ENCODE data around the gene ZNF891. TPM values are rescaled to one million over a fixed set of nuclear protein-coding genes. Genes with fewer than 3 reads are reported as not detected.
A peak's percentile ranks its signal among the peaks of the same experiment; 100 is the strongest.

Gene ZNF891
- total and polyA plus RNA-seq, 2 of the 13 experiments (the other 11 are each of a cell fraction or from before 2014, with no cell fraction given), result 1.3 to 2.1 TPM

- TF ChIP-seq NR0B2 (CRISPR knock-in tag; IDR thresholded peaks at IDR 0.05), result no peak
- no peak for TF ChIP-seq HOXA9 (CRISPR knock-in tag; IDR thresholded peaks at IDR 0.05; ENCODE audit: borderline replicate concordance)
- 0 out of 2 replicates have a peak, but pooled peaks have one; percentile 23 for TF ChIP-seq ZBTB7A (CRISPR knock-in tag; IDR thresholded peaks at IDR 0.05)
- TF ChIP-seq MED1 (CRISPR knock-in tag; IDR thresholded peaks at IDR 0.05), result peak; percentile 43
- TF ChIP-seq ZNF513 (CRISPR knock-in tag; conservative IDR thresholded peaks at IDR 0.05), result no peak
- TF ChIP-seq ZNF572 (CRISPR knock-in tag; IDR thresholded peaks at IDR 0.05), result peak; percentile 64; the same call in 1 of the 2 replicates
- TF ChIP-seq KLF9 (CRISPR knock-in tag; IDR thresholded peaks at IDR 0.05; ENCODE audit: low read depth), result peak; percentile 64; the same call in 1 of the 2 replicates
- TF ChIP-seq CBFB (CRISPR knock-in tag; IDR thresholded peaks at IDR 0.05), result 0 out of 2 replicates have a peak, but pooled peaks have one; percentile 33
- TF ChIP-seq ZNF234 (CRISPR knock-in tag; conservative IDR thresholded peaks at IDR 0.05), result 0 out of 2 replicates have a peak, but pooled peaks have one; percentile 65
- peak; percentile 85 for TF ChIP-seq ZFY (CRISPR knock-in tag; IDR thresholded peaks at IDR 0.05)
- TF ChIP-seq PHF20 (CRISPR knock-in tag; IDR thresholded peaks at IDR 0.05), result peak; percentile 82
- TF ChIP-seq, protein P1, sequence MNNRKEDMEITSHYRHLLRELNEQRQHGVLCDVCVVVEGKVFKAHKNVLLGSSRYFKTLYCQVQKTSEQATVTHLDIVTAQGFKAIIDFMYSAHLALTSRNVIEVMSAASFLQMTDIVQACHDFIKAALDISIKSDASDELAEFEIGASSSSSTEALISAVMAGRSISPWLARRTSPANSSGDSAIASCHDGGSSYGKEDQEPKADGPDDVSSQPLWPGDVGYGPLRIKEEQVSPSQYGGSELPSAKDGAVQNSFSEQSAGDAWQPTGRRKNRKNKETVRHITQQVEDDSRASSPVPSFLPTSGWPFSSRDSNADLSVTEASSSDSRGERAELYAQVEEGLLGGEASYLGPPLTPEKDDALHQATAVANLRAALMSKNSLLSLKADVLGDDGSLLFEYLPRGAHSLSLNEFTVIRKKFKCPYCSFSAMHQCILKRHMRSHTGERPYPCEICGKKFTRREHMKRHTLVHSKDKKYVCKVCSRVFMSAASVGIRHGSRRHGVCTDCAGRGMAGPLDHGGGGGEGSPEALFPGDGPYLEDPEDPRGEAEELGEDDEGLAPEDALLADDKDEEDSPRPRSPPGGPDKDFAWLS (CRISPR knock-in tag; IDR thresholded peaks at IDR 0.05; ENCODE audit: borderline replicate concordance), result no peak
- no peak for TF ChIP-seq TCF7 (IDR thresholded peaks at IDR 0.05; ENCODE audit: low read depth)
- no peak for TF ChIP-seq HMG20A (CRISPR knock-in tag; IDR thresholded peaks at IDR 0.05; ENCODE audit: borderline replicate concordance)
- TF ChIP-seq, protein P2, sequence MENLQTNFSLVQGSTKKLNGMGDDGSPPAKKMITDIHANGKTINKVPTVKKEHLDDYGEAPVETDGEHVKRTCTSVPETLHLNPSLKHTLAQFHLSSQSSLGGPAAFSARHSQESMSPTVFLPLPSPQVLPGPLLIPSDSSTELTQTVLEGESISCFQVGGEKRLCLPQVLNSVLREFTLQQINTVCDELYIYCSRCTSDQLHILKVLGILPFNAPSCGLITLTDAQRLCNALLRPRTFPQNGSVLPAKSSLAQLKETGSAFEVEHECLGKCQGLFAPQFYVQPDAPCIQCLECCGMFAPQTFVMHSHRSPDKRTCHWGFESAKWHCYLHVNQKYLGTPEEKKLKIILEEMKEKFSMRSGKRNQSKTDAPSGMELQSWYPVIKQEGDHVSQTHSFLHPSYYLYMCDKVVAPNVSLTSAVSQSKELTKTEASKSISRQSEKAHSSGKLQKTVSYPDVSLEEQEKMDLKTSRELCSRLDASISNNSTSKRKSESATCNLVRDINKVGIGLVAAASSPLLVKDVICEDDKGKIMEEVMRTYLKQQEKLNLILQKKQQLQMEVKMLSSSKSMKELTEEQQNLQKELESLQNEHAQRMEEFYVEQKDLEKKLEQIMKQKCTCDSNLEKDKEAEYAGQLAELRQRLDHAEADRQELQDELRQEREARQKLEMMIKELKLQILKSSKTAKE (CRISPR knock-in tag; IDR thresholded peaks at IDR 0.05; ENCODE audit: borderline replicate concordance), result no peak
- peak; percentile 58 for TF ChIP-seq XRCC5 (optimal IDR thresholded peaks at IDR 0.05; ENCODE audit: low read length)
- no peak for TF ChIP-seq NBN (conservative IDR thresholded peaks at IDR 0.05)
- TF ChIP-seq ZNF224 (CRISPR knock-in tag; IDR thresholded peaks at IDR 0.05), result 0 out of 2 replicates have a peak, but pooled peaks have one; percentile 74
- 0 out of 2 replicates have a peak, but pooled peaks have one; percentile 34 for TF ChIP-seq PITX1 (CRISPR knock-in tag; IDR thresholded peaks at IDR 0.05)
- TF ChIP-seq, protein P3, sequence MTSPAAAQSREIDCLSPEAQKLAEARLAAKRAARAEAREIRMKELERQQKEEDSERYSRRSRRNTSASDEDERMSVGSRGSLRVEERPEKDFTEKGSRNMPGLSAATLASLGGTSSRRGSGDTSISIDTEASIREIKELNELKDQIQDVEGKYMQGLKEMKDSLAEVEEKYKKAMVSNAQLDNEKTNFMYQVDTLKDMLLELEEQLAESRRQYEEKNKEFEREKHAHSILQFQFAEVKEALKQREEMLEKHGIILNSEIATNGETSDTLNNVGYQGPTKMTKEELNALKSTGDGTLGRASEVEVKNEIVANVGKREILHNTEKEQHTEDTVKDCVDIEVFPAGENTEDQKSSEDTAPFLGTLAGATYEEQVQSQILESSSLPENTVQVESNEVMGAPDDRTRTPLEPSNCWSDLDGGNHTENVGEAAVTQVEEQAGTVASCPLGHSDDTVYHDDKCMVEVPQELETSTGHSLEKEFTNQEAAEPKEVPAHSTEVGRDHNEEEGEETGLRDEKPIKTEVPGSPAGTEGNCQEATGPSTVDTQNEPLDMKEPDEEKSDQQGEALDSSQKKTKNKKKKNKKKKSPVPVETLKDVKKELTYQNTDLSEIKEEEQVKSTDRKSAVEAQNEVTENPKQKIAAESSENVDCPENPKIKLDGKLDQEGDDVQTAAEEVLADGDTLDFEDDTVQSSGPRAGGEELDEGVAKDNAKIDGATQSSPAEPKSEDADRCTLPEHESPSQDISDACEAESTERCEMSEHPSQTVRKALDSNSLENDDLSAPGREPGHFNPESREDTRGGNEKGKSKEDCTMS (CRISPR knock-in tag; conservative IDR thresholded peaks at IDR 0.05), result no peak
- no peak for TF ChIP-seq SCMH1 (CRISPR knock-in tag; IDR thresholded peaks at IDR 0.05; ENCODE audit: borderline replicate concordance)
- TF ChIP-seq ZNF772 (CRISPR knock-in tag; IDR thresholded peaks at IDR 0.05), result no peak
Measured at GRCh38 chr12:133080368-133081158, 49.5 kb downstream of the ZNF891 start, which contains the start of gene ZNF140 (continued).

Measured in HepG2 (cell line).